ENCODE data around the gene SMG5. TPM values are rescaled to one million over a fixed set of nuclear protein-coding genes. Genes with fewer than 3 reads are reported as not detected.

The SMG5 gene
- total and polyA plus RNA-seq, 2 donors (not counting 1 experiment from before 2014, with no cell fraction given), result 53.5 to 77.0 TPM

GRCh38 chr1:156228501-156228900, 54.1 kb downstream of the SMG5 start:
- DNase-seq, result no peak

DNA sequence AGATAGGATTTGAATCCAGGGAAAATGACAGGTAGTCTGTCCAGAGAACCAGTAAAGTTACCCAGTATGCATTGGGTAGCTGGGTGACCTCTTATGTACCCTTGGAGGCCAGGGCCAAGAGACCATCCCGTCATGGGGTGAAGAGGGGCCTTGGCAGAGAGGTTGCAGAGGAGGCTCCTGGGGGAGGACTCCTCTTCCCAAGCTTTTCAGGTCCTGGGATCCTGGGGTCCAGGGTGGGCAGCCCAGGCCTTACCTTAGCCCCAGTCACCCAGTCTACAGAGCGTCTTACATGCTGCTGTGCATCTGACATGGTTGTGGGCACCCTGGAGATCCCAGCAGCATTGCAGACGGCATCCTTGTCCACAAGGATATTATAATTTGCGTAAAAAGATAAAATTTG, 55.8 kb downstream of the SMG5 start:
- POLR2A ChIA-PET, result interaction anchor here (0.6 kb wide), 1 partner anchor 76 kb away, joined by 3 read pairs; no protein-coding TSS in a partner anchor
- H4K20me1 ChIP-seq (ENCODE audit: control insufficient read depth, insufficient read depth, low read length, poor library complexity, severe bottlenecking), result no peaks in the 10 kb centered on the region
- H3K27me3 Mint-ChIP-seq, result no peaks in the 10 kb centered on the region
- no peaks in the 10 kb centered on the region for H3K9me3 Mint-ChIP-seq (ENCODE audit: insufficient read depth)
- no peak overlapping the region for H3K4me3 Mint-ChIP-seq
- CTCF ChIA-PET, result interaction anchor here (0.6 to 14.5 kb wide), 9 partner anchors 13 to 135 kb away, joined by 3 to 381 read pairs (median 39); partner anchors contain the start of genes PMF1 and SEMA4A
- DNase-seq (no peak), ATAC-seq (ENCODE audit: low read depth) (no peak)
- WGBS (ENCODE audit: insufficient coverage), result 95% methylated on average over 4 of the region's 4 CpGs
- H3K27ac ChIP-seq (ENCODE audit: low read length in 2 of 2), result no peak overlapping the region
- peaks cover 22 to 37% of the 10 kb centered on the region in 2 experiments for H3K36me3 ChIP-seq (replicated peaks in 1 of 2; ENCODE audit: control extremely low read depth in 1 of 2, control insufficient read depth in 1 of 2, extremely low read depth in 1 of 2, insufficient read depth in 2 of 2, low read length in 1 of 2)
- peaks cover 26% of the 10 kb centered on the region for H3K79me2 ChIP-seq (ENCODE audit: control insufficient read depth, insufficient read depth, low read length)
- no peak overlapping the region for H2AFZ ChIP-seq (ENCODE audit: insufficient read depth, low read depth, low read length, poor library complexity, severe bottlenecking)
- no peaks in the 10 kb centered on the region for H3K9me3 ChIP-seq (ENCODE audit: control extremely low read depth in 1 of 3, control insufficient read depth in 2 of 3, insufficient read depth in 1 of 3, low read length in 2 of 3)
- no peak overlapping the region for H3K9ac ChIP-seq (ENCODE audit: low read length)
- no peak overlapping the region for H3K27ac Mint-ChIP-seq
- H3K27me3 ChIP-seq (replicated peaks in 1 of 4; ENCODE audit: control extremely low read depth in 1 of 4, control insufficient read depth in 3 of 4, insufficient read depth in 4 of 4, low read length in 3 of 4), result no peaks in the 10 kb centered on the region
- H3K4me2 ChIP-seq (replicated peaks; ENCODE audit: low read depth, low read length, poor library complexity, severe bottlenecking), result no peak overlapping the region
- no peaks in the 10 kb centered on the region for H3K4me1 ChIP-seq (ENCODE audit: control insufficient read depth in 2 of 2, insufficient read depth in 2 of 2, low read length in 2 of 2)
- H3K4me3 ChIP-seq (ENCODE audit: control extremely low read depth in 1 of 5, extremely low read depth in 1 of 5, insufficient read depth in 1 of 5, low read depth in 2 of 5, low read length in 4 of 5), result no peak overlapping the region
- peaks cover 4% of the 10 kb centered on the region for H3K4me1 Mint-ChIP-seq
- no peak for TF ChIP-seq EZH2 (IDR thresholded peaks at IDR 0.05; ENCODE audit: borderline replicate concordance, insufficient read depth, low read depth, low read length, poor library complexity, severe bottlenecking)
- TF ChIP-seq, protein P1, sequence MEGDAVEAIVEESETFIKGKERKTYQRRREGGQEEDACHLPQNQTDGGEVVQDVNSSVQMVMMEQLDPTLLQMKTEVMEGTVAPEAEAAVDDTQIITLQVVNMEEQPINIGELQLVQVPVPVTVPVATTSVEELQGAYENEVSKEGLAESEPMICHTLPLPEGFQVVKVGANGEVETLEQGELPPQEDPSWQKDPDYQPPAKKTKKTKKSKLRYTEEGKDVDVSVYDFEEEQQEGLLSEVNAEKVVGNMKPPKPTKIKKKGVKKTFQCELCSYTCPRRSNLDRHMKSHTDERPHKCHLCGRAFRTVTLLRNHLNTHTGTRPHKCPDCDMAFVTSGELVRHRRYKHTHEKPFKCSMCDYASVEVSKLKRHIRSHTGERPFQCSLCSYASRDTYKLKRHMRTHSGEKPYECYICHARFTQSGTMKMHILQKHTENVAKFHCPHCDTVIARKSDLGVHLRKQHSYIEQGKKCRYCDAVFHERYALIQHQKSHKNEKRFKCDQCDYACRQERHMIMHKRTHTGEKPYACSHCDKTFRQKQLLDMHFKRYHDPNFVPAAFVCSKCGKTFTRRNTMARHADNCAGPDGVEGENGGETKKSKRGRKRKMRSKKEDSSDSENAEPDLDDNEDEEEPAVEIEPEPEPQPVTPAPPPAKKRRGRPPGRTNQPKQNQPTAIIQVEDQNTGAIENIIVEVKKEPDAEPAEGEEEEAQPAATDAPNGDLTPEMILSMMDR (IDR thresholded peaks at IDR 0.05), result no peak
- intact Hi-C loops (cut with micrococcal nuclease), result no loop called here

More at GRCh38 chr1:156228501-156228900, 54.1 kb downstream of the SMG5 start:
- intact Hi-C loops (cut with micrococcal nuclease), result no loop called here
- ChIA-PET POLR2A (no interaction called here), CTCF (interaction anchor here (0.7 to 14.5 kb wide), 3 partner anchors 64 to 99 kb away, joined by 3 to 381 read pairs (median 4); no protein-coding TSS in a partner anchor)
- Histone ChIP-seq H3K4me2 (replicated peaks; ENCODE audit: low read depth, low read length, poor library complexity, severe bottlenecking) (no peak overlapping the region), H3K27ac (ENCODE audit: low read length in 2 of 2) (no peak overlapping the region), H3K27me3 (replicated peaks in 1 of 4; ENCODE audit: control extremely low read depth in 1 of 4, control insufficient read depth in 3 of 4, insufficient read depth in 4 of 4, low read length in 3 of 4) (no peaks in the 10 kb centered on the region), H3K4me3 (ENCODE audit: control extremely low read depth in 1 of 5, extremely low read depth in 1 of 5, insufficient read depth in 1 of 5, low read depth in 2 of 5, low read length in 4 of 5) (no peak overlapping the region), H3K79me2 (ENCODE audit: control insufficient read depth, insufficient read depth, low read length) (peaks cover 13% of the 10 kb centered on the region), H3K36me3 (replicated peaks in 1 of 2; ENCODE audit: control extremely low read depth in 1 of 2, control insufficient read depth in 1 of 2, extremely low read depth in 1 of 2, insufficient read depth in 2 of 2, low read length in 1 of 2) (peaks cover 11 to 27% of the 10 kb centered on the region in 2 experiments), H3K9me3 (ENCODE audit: control extremely low read depth in 1 of 3, control insufficient read depth in 2 of 3, insufficient read depth in 1 of 3, low read length in 2 of 3) (no peaks in the 10 kb centered on the region), H2AFZ (ENCODE audit: insufficient read depth, low read depth, low read length, poor library complexity, severe bottlenecking) (no peak overlapping the region), H4K20me1 (ENCODE audit: control insufficient read depth, insufficient read depth, low read length, poor library complexity, severe bottlenecking) (peaks cover under 1% of the 10 kb centered on the region), H3K9ac (ENCODE audit: low read length) (no peak overlapping the region), H3K4me1 (ENCODE audit: control insufficient read depth in 2 of 2, insufficient read depth in 2 of 2, low read length in 2 of 2) (no peaks in the 10 kb centered on the region)
- H3K27me3 Mint-ChIP-seq, result no peaks in the 10 kb centered on the region
- no peak overlapping the region for H3K4me3 Mint-ChIP-seq
- no peak for ATAC-seq (ENCODE audit: low read depth)
- no peak overlapping the region for H3K27ac Mint-ChIP-seq
- H3K4me1 Mint-ChIP-seq, result peaks cover 4% of the 10 kb centered on the region
- H3K9me3 Mint-ChIP-seq (ENCODE audit: insufficient read depth), result no peaks in the 10 kb centered on the region
- TF ChIP-seq EZH2 (IDR thresholded peaks at IDR 0.05; ENCODE audit: borderline replicate concordance, insufficient read depth, low read depth, low read length, poor library complexity, severe bottlenecking), result no peak
- TF ChIP-seq, protein P1 (IDR thresholded peaks at IDR 0.05), result no peak
- no CpG with 5 or more reads among the region's 7 CpGs for WGBS (ENCODE audit: insufficient coverage)

Measured in B cell (primary cell).